H9 (cell line): ENCODE results near the gene NINL. TPM values are rescaled to one million over a fixed set of nuclear protein-coding genes. Genes with fewer than 3 reads are reported as not detected.

Experiments used
- DNase-seq: peaks from one replicate; pipeline ENCODE4 v3.0.0-alpha.2; 2017
- H2AFZ ChIP-seq: one replicate; pipeline ENCODE4 v1.6.1; 2013; ENCODE audit warnings: mild to moderate bottlenecking, low read length, control low read depth, moderate library complexity
- H2AK5ac ChIP-seq: 2 replicates; pipeline ENCODE4 v1.6.1; 2013; ENCODE audit warnings: low read length, control low read depth, mixed read lengths; ENCODE audit not compliant: insufficient read length
- H2BK120ac ChIP-seq: one replicate; pipeline ENCODE4 v1.6.1; 2013; ENCODE audit warnings: low read depth, mild to moderate bottlenecking, low read length, control low read depth, inconsistent platforms; ENCODE audit not compliant: poor library complexity, severe bottlenecking
- H2BK12ac ChIP-seq: 2 replicates; pipeline ENCODE4 v1.6.1; 2013; ENCODE audit warnings: low read length, control low read depth, mixed read lengths, low read depth; ENCODE audit not compliant: insufficient read length
- H2BK15ac ChIP-seq: 2 replicates; pipeline ENCODE4 v1.6.1; 2013; ENCODE audit warnings: low read depth, low read length, control low read depth
- H2BK20ac ChIP-seq: one replicate; pipeline ENCODE4 v1.6.1; 2013; ENCODE audit warnings: low read depth, mild to moderate bottlenecking, low read length, control low read depth, inconsistent platforms; ENCODE audit not compliant: poor library complexity, severe bottlenecking
- H2BK5ac ChIP-seq: 2 replicates; pipeline ENCODE4 v1.6.1; 2013; ENCODE audit warnings: low read length, control low read depth, mixed read lengths; ENCODE audit not compliant: insufficient read length
- H3K14ac ChIP-seq: 2 replicates; pipeline ENCODE4 v1.6.1; 2013; ENCODE audit warnings: low read length, control low read depth; ENCODE audit not compliant: insufficient read depth
- H3K18ac ChIP-seq: 2 replicates; pipeline ENCODE4 v1.6.1; 2013; ENCODE audit warnings: low read depth, mild to moderate bottlenecking, mixed read lengths, low read length, control low read depth; ENCODE audit not compliant: insufficient read length
- H3K23ac ChIP-seq: 2 replicates; pipeline ENCODE4 v1.6.1; 2013; ENCODE audit warnings: low read length, control low read depth, mixed read lengths, low read depth; ENCODE audit not compliant: insufficient read length
- H3K23me2 ChIP-seq: 2 replicates; pipeline ENCODE4 v1.6.1; 2013; ENCODE audit warnings: low read depth, mild to moderate bottlenecking, mixed read lengths, low read length, control low read depth; ENCODE audit not compliant: insufficient read length, poor library complexity, severe bottlenecking
- H3K27ac ChIP-seq: 2 replicates; pipeline ENCODE4 v1.5.1; 2013; ENCODE audit warnings: low read length, control low read depth, mixed read lengths, low read depth; ENCODE audit not compliant: insufficient read length
- H3K27me3 ChIP-seq: 2 replicates; pipeline ENCODE4 v1.6.1; 2013; ENCODE audit warnings: low read length, control low read depth, inconsistent platforms; ENCODE audit not compliant: insufficient read depth
- H3K4ac ChIP-seq: 2 replicates; pipeline ENCODE4 v1.6.1; 2013; ENCODE audit warnings: low read depth, mild to moderate bottlenecking, control low read depth, inconsistent platforms, low read length, moderate library complexity
- H3K4me1 ChIP-seq: 2 replicates; pipeline ENCODE4 v1.6.1; 2013; ENCODE audit warnings: low read length, control low read depth, inconsistent platforms; ENCODE audit not compliant: insufficient read depth
- H3K4me2 ChIP-seq: 2 replicates; pipeline ENCODE4 v1.6.1; 2013; ENCODE audit warnings: low read length, control low read depth, mixed read lengths; ENCODE audit not compliant: insufficient read length, insufficient read depth
- H3K56ac ChIP-seq: 2 replicates; pipeline ENCODE4 v1.6.1; 2013; ENCODE audit warnings: low read depth, mild to moderate bottlenecking, mixed read lengths, low read length, control low read depth; ENCODE audit not compliant: insufficient read length
- H3K79me1 ChIP-seq: 2 replicates; pipeline ENCODE4 v1.6.1; 2013; ENCODE audit warnings: low read depth, mild to moderate bottlenecking, moderate library complexity, low read length, control low read depth, inconsistent platforms; ENCODE audit not compliant: insufficient read depth, poor library complexity, severe bottlenecking
- H3K79me2 ChIP-seq: 2 replicates; pipeline ENCODE4 v1.6.1; 2013; ENCODE audit warnings: low read length, control low read depth, inconsistent platforms; ENCODE audit not compliant: insufficient read depth
- H3K9ac ChIP-seq: 2 replicates; pipeline ENCODE4 v1.6.1; 2013; ENCODE audit warnings: low read length, control low read depth, mixed read lengths; ENCODE audit not compliant: insufficient read length; ENCODE audit errors: extremely low read depth
- H3K9me3 ChIP-seq: one replicate; pipeline ENCODE4 v1.6.1; 2013; ENCODE audit warnings: low read depth, low read length, inconsistent platforms; ENCODE audit not compliant: control insufficient read depth
- H3T11ph ChIP-seq: one replicate; pipeline ENCODE4 v1.6.1; 2013; ENCODE audit warnings: mild to moderate bottlenecking, low read length, control low read depth, inconsistent platforms
- H4K20me1 ChIP-seq: one replicate; pipeline ENCODE4 v1.6.1; 2013; ENCODE audit not compliant: control insufficient read depth, insufficient read length, insufficient read depth
- H4K5ac ChIP-seq: 2 replicates; pipeline ENCODE4 v1.6.1; 2013; ENCODE audit warnings: low read depth, mild to moderate bottlenecking, mixed read lengths, low read length, control low read depth; ENCODE audit not compliant: insufficient read length
- H4K8ac ChIP-seq: replicated peaks from 2 replicates; pipeline ENCODE4 v1.6.1; 2013; ENCODE audit warnings: low read length, control low read depth, mixed read lengths, low read depth; ENCODE audit not compliant: insufficient read length
- H4K91ac ChIP-seq: 2 replicates; pipeline ENCODE4 v1.6.1; 2013; ENCODE audit warnings: low read depth, mild to moderate bottlenecking, moderate library complexity, mixed read lengths, low read length, control low read depth; ENCODE audit not compliant: insufficient read length
- H3K27ac Mint-ChIP-seq, 3 experiments: 2 replicates in 2 of 3; 3 replicates in 1 of 3; pipeline ENCODE4 v1.8.0; 2020 to 2021; ENCODE audit warnings: mixed read lengths in 3 of 3, mild to moderate bottlenecking in 1 of 3, moderate library complexity in 1 of 3
- H3K27me3 Mint-ChIP-seq: 2 replicates; pipeline ENCODE4 v1.8.0; 2021; ENCODE audit warnings: low read depth, mild to moderate bottlenecking, moderate library complexity, mixed read lengths
- H3K36me3 Mint-ChIP-seq, 3 experiments: 2 replicates in 2 of 3; 3 replicates in 1 of 3; pipeline ENCODE4 v1.8.0; 2020 to 2021; ENCODE audit warnings: low read depth in 3 of 3, mixed read lengths in 3 of 3; ENCODE audit not compliant: insufficient read depth in 1 of 3
- H3K4me1 Mint-ChIP-seq, 2 experiments: 2 replicates each; pipeline ENCODE4 v1.8.0; 2020; ENCODE audit warnings: mixed read lengths in 2 of 2
- H3K4me3 Mint-ChIP-seq, 2 experiments: 2 replicates in 1 of 2; 3 replicates in 1 of 2; pipeline ENCODE4 v1.8.0; 2020 to 2021; ENCODE audit warnings: mild to moderate bottlenecking in 2 of 2, mixed read lengths in 2 of 2, moderate library complexity in 1 of 2
- H3K9me3 Mint-ChIP-seq, 2 experiments: 2 replicates in 1 of 2; 3 replicates in 1 of 2; pipeline ENCODE4 v1.8.0; 2020; ENCODE audit warnings: mild to moderate bottlenecking in 2 of 2, mixed read lengths in 2 of 2, moderate library complexity in 1 of 2
- CTCF ChIP-seq: fragments of 200-600 bp; sonication (generic); conservative IDR thresholded peaks from 3 replicates; pipeline ENCODE4 v1.8.0; 2021; ENCODE audit warnings: antibody characterized with exemption, mild to moderate bottlenecking
- total RNA-seq: library from RNA; stranded (reverse); gene quantifications from 2 replicates; pipeline ENCODE4 v1.2.1, GENCODE V29; 2021

The NINL gene
- total RNA-seq, 1 experiment from 2014 or later: 34.3 TPM

DNA sequence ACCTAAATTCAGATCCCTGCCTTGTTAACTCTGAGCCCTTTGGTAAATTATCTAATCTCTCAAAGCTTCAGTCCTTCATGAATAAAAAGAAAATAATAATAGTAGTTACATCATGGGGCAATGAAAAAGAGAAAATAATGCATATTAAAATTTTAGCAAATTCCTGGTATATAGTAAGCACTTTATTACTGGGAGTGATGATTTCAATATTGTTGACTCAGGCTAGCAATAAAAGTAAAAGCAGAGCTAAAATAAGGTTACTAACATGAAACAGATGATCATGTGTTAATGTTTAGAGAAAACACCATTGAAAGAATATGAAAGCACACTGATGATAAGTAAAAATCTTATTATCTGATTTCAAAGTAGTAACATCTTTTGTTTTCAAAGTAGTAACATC is 164.2 kb downstream of the NINL start:
- H3T11ph ChIP-seq: no peak overlapping the region
- peaks cover 2 to 3% of the 10 kb centered on the region in 2 experiments; a peak in 2 of 5 replicates for H3K9me3 Mint-ChIP-seq
- H3K4me2 ChIP-seq: no peak overlapping the region
- H4K20me1 ChIP-seq: no peaks in the 10 kb centered on the region
- H2BK20ac ChIP-seq: no peak overlapping the region
- no peaks in the 10 kb centered on the region for H3K79me2 ChIP-seq
- no peak overlapping the region for H3K27ac Mint-ChIP-seq
- no peaks in the 10 kb centered on the region for H3K9me3 ChIP-seq
- no peak overlapping the region for H2BK12ac ChIP-seq
- H3K4me1 Mint-ChIP-seq: no peaks in the 10 kb centered on the region
- H3K79me1 ChIP-seq: no peaks in the 10 kb centered on the region
- no peak overlapping the region for H3K18ac ChIP-seq
- H2BK5ac ChIP-seq: no peak overlapping the region
- H3K27me3 ChIP-seq: no peaks in the 10 kb centered on the region
- no peaks in the 10 kb centered on the region for H3K4me1 ChIP-seq
- H2AK5ac ChIP-seq: no peak overlapping the region
- H3K9ac ChIP-seq: no peak overlapping the region
- no peak overlapping the region for H3K27ac ChIP-seq
- no peak overlapping the region for H3K4me3 Mint-ChIP-seq
- no peak overlapping the region for H2BK15ac ChIP-seq
- H3K4ac ChIP-seq: no peak overlapping the region
- H3K36me3 Mint-ChIP-seq: peaks cover 35 to 93% (median 84%) of the 10 kb centered on the region in 3 experiments
- H4K5ac ChIP-seq: no peak overlapping the region
- no peak overlapping the region for H3K23ac ChIP-seq
- H3K23me2 ChIP-seq: no peaks in the 10 kb centered on the region
- H2BK120ac ChIP-seq: no peak overlapping the region
- H4K8ac ChIP-seq: no peak overlapping the region
- H2AFZ ChIP-seq: no peak overlapping the region
- no peak overlapping the region for H4K91ac ChIP-seq
- TF ChIP-seq CTCF: no peak
- H3K27me3 Mint-ChIP-seq: no peaks in the 10 kb centered on the region
- H3K14ac ChIP-seq: no peak overlapping the region
- H3K56ac ChIP-seq: no peak overlapping the region
- no peak for DNase-seq
